Smooth muscle cell (in vitro differentiated cells): Measurements from ENCODE around the gene ERO1A. TPM values are rescaled to one million over a fixed set of nuclear protein-coding genes. Genes with fewer than 3 reads are reported as not detected.

ENCODE experiments used
- DNase-seq: peaks from one replicate; lab custom pipeline; 2025; ENCODE audit not compliant: unreplicated experiment; lab: John Stamatoyannopoulos, UW
- H2AFZ ChIP-seq: fragments of 200-600 bp; sonication (generic); 2 replicates; pipeline ENCODE4 v1.6.0; 2016; ENCODE audit warnings: antibody characterized with exemption, low read depth, mild to moderate bottlenecking
- H3F3A ChIP-seq: fragments of 200-600 bp; sonication (generic); 2 replicates; pipeline ENCODE4 v1.6.0; 2017; ENCODE audit warnings: antibody characterized with exemption, low read depth
- H3K27ac ChIP-seq: fragments of 200-600 bp; sonication (generic); 2 replicates; pipeline ENCODE4 v1.5.1; 2016; ENCODE audit warnings: low read depth, mild to moderate bottlenecking
- H3K27me3 ChIP-seq: fragments of 200-600 bp; sonication (generic); 2 replicates; pipeline ENCODE4 v1.6.1; 2016; ENCODE audit warnings: low read depth, mild to moderate bottlenecking
- H3K36me3 ChIP-seq: fragments of 200-600 bp; sonication (generic); 2 replicates; pipeline ENCODE4 v1.5.1; 2016; ENCODE audit warnings: low read depth
- H3K4me1 ChIP-seq: fragments of 200-600 bp; sonication (generic); 2 replicates; pipeline ENCODE4 v1.5.1; 2016; ENCODE audit warnings: low read depth
- H3K4me2 ChIP-seq: fragments of 200-600 bp; sonication (generic); 2 replicates; pipeline ENCODE4 v1.6.0; 2016; ENCODE audit warnings: mild to moderate bottlenecking
- H3K4me3 ChIP-seq: fragments of 200-600 bp; sonication (generic); 2 replicates; pipeline ENCODE4 v1.5.1; 2016; ENCODE audit warnings: mild to moderate bottlenecking
- H3K79me2 ChIP-seq: fragments of 200-600 bp; sonication (generic); 2 replicates; pipeline ENCODE4 v1.6.0; 2016; ENCODE audit warnings: low read depth, mild to moderate bottlenecking
- H3K9ac ChIP-seq: fragments of 200-600 bp; sonication (generic); 2 replicates; pipeline ENCODE4 v1.6.0; 2016; ENCODE audit warnings: low read depth
- H3K9me3 ChIP-seq: fragments of 200-600 bp; sonication (generic); replicated peaks from 2 replicates; pipeline ENCODE4 v1.5.1; 2016; ENCODE audit warnings: low read depth
- H4K20me1 ChIP-seq: fragments of 200-600 bp; sonication (generic); 2 replicates; pipeline ENCODE4 v1.6.0; 2016; ENCODE audit warnings: low read depth
- CTCF ChIP-seq: fragments of 200-600 bp; sonication (generic); IDR thresholded peaks from 2 replicates; pipeline ENCODE4 v1.5.1; 2017; ENCODE audit warnings: borderline replicate concordance, mild to moderate bottlenecking, antibody characterized with exemption; ENCODE audit not compliant: insufficient read depth, poor library complexity, severe bottlenecking
- WGBS: methylation state at CpG from one replicate; pipeline ENCODE4 v1.1.7; 2016; ENCODE audit warnings: low lambda C conversion rate; 5-methylcytosine and 5-hydroxymethylcytosine counted together
- polyA plus RNA-seq: library from polyadenylated mRNA; unstranded; fragments of >200 nt; fragmentation: Nextera tagmentation; extraction: Ambion mirVana; gene quantifications from 2 replicates; pipeline ENCODE4 v1.2.1, GENCODE V29; 2016
- total RNA-seq: library from RNA; depleted of rRNA; stranded (reverse); fragments of >200 nt; gene quantifications from 2 replicates; pipeline ENCODE4 v1.2.3, GENCODE V29; 2014

The ERO1A gene
- total and polyA plus RNA-seq, 2 experiments from 2014 or later: 68.1 to 105 TPM

- DNase-seq: no peak
- Histone ChIP-seq H3K9ac (no peak overlapping the region), H3K27me3 (no peaks in the 10 kb centered on the region), H3K9me3 (no peaks in the 10 kb centered on the region), H3K79me2 (peaks cover 84% of the 10 kb centered on the region), H3K4me3 (no peak overlapping the region), H2AFZ (no peak overlapping the region), H3K4me1 (peaks cover 14% of the 10 kb centered on the region), H4K20me1 (peaks cover 84% of the 10 kb centered on the region), H3K27ac (no peak overlapping the region), H3K36me3 (no peaks in the 10 kb centered on the region), H3K4me2 (no peak overlapping the region), H3F3A (no peaks in the 10 kb centered on the region)
- no peak for TF ChIP-seq CTCF
- 87% methylated on average over 7 of the region's 7 CpGs for WGBS
Measured at GRCh38 chr14:52690983-52691760, 4.2 kb downstream of the ERO1A start.

- Histone ChIP-seq H3K27ac (no peak overlapping the region), H3F3A (no peaks in the 10 kb centered on the region), H3K4me3 (no peak overlapping the region), H3K4me1 (no peaks in the 10 kb centered on the region), H3K4me2 (no peak overlapping the region), H2AFZ (no peak overlapping the region), H3K36me3 (peaks cover 2% of the 10 kb centered on the region), H3K27me3 (no peaks in the 10 kb centered on the region), H4K20me1 (peaks cover 98% of the 10 kb centered on the region), H3K9ac (no peak overlapping the region), H3K9me3 (no peaks in the 10 kb centered on the region), H3K79me2 (peaks cover 85% of the 10 kb centered on the region)
- TF ChIP-seq CTCF: no peak
- 100% methylated on average over 1 of the region's 1 CpG for WGBS
- no peak for DNase-seq
Measured at GRCh38 chr14:52686176-52686575, 9.2 kb downstream of the ERO1A start.

GRCh38 chr14:52683985-52684520, 11.3 kb downstream of the ERO1A start:
- 90% methylated on average over 2 of the region's 2 CpGs for WGBS
- Histone ChIP-seq H3K4me1 (no peaks in the 10 kb centered on the region), H3K4me2 (no peak overlapping the region), H4K20me1 (peaks cover 94% of the 10 kb centered on the region), H3K36me3 (peaks cover 6% of the 10 kb centered on the region), H3K27ac (no peak overlapping the region), H3F3A (no peaks in the 10 kb centered on the region), H3K9me3 (no peaks in the 10 kb centered on the region), H3K79me2 (peaks cover 64% of the 10 kb centered on the region), H2AFZ (no peak overlapping the region), H3K4me3 (no peak overlapping the region), H3K27me3 (no peaks in the 10 kb centered on the region), H3K9ac (no peak overlapping the region)
- no peak for TF ChIP-seq CTCF
- no peak for DNase-seq
